ENCODE data around the gene HPS6.

- TF ChIP-seq CTCF (IDR thresholded peaks at IDR 0.05 in 4 of 5, conservative IDR thresholded peaks at IDR 0.05 in 1 of 5): no peak
- TF ChIP-seq POLR2A (IDR thresholded peaks at IDR 0.05): no peak
These were observed 47.2 kb downstream of the HPS6 start for GRCh38 chr10:102112210-102112817.
